GM21515 (cell line): Measurements from ENCODE around the gene RNF144B.
"Not testable (repeated sequence)": the region's sequence is repeated elsewhere in the genome, so short reads cannot be mapped to it uniquely, and the experiment has no call there.

ENCODE experiments used
- ATAC-seq: cut with Tn5 transposase; IDR thresholded peaks from one replicate; pipeline ENCODE4 v1.9.1; 2021; ENCODE audit not compliant: unreplicated experiment

Gene RNF144B

DNA sequence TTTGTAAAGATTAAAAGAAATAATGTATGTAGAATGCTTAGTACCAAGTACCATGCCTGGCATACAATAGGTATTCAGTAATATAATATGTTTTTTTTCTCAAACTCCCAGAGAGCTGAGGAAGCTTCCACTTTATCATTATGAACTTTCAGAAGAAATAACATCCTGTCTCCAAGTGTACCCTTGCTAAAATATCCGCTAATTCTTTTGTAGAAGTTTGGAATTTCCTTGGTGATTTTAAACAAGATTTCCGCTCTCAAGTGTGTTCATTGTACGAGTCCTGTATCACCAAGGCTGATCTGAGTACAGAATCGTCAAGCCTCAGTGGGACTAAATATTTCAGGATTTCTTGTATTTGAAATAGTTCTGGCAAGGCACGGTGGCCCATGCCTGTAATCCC, 16.1 kb upstream of the RNF144B start:
- ATAC-seq, result no peak

DNA sequence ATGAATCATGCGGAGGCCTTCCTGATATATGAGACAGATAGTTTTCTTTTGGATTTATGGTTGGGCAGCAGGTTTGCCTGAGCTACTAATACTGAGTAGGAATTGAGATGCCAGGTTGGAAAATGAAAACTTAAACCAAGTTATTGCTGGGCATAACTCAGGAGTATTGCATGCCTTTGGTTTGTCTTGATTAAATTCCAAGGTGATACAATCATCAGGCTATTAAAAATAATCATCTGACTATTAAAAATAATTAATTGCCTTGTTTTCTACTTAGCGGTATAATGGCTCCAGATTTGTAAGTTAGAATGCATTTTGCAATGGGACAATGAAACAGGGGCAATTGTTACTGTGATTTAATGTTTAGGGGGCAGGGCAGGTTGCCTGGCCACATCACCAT, 15.5 kb upstream of the RNF144B start:
- ATAC-seq, result no peak

DNA sequence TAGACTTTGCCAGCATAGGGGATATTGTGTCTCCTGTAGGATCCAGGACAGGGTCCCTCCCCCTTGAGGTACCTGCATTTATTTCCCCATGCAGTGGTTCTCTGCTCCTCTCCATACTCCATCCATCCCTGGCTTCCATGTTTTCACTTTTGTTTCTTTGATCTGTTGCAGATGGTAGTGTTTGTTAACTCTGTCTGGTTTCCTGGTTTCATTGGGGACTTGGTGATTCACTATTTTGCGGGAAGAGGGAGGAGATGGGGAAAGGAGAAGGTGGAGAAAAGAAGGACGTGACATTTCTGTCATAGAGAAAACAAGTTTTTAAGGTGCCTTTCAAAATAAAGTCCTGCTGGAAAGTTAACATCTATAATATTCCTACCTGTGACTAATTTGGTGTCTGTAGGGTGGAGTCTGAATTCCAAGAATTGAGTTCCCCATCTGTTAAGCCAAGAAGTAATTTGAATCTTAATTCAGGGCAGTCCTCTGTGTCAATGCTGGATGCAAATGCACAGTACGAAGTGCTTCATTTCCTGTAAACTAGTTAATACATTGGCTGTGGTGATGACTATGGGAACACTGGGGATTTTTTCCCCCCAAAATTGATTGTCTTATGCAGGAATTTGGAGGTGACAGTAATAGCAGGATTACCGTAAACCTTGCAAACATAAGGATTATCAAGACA, 6.9 kb upstream of the RNF144B start:
- ATAC-seq, result no peak

DNA sequence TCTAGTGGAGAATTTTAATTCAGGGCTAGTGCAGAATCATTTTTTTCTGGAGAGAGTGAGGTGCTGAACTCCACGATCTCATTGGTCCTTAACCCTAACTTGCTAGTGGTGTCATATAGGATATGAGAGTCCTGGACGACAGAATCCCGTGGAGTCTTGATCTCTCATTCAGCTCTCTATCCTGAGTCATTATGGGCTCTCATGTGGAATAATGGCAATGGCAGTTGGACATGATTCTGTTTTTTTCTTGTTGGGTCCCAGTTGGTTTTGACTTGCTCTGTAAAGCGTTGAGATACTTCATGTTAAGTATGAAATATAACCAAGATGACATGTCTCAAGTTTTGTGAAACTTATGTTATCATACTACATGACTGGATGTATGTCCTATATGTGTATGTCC, 6.3 kb upstream of the RNF144B start:
- no peak for ATAC-seq

DNA sequence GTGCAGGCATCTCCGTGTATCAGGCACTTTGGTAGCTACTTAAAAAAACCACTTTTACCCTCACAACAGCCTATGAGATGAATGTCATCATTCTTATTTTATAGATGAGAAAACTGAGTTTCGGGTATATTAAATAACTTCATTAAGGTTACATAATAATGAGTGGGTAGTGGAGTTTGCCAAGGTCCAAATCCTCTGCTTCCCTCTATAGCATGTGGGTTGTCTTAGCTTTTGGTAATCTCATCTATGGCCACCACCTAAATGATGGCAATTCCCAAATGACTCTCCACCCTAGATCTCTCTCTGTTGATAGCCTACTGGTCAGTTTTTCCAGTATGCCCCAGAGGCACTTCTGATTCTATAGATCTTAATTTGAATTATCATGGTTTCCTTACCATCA, 3.7 kb upstream of the RNF144B start:
- no peak for ATAC-seq

DNA sequence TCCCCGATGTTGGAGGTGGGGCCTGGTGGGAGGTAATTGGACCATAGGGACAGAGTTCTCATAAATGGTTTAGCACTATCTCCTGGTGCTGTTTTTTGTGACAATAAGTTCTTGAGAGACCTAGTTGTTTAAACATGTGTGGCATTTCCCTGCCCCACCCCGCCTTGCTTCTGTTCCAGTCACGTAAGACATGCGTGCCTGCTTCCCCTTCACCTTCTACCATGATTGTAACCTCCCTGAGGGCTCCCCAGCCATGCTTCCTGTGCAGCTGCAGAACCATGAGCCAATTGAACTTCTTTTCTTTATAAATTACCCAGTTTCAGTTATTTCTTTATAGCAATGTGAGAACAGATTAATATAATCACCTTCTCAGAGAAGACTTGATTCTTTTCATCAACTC, 2.5 kb upstream of the RNF144B start:
- no peak for ATAC-seq

DNA sequence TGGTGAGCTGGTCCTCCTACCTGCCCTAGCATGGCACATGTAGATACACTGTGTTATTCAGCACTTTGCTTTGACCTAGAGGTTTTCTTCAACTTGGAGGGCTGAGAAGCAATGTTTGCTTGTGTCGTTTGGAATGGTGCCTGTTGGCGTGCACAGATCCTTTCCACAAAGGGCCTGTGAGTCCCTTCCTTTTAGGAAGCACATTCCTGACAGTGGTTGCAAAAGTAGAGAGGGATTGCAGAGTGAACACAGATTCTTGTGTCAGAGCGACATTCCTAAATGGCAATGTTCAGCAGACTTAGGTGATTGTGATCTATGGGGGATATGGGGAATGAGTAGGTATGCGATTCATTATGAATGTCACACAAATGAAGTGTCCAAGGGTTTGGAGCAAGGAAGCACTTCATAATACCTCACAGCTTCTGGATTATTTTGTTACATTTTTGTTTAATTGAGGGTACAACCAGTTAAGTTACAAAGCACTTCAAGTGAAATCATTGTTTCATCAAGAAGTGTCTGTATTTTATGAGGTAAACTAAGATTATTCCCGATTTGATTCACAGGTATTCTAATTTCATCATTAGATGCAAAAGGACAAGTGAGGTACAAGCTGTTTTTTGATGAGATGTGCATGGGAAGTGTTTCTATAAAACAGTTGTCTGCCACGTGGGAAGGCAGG, 713 bp upstream of the RNF144B start:
- no peak for ATAC-seq

DNA sequence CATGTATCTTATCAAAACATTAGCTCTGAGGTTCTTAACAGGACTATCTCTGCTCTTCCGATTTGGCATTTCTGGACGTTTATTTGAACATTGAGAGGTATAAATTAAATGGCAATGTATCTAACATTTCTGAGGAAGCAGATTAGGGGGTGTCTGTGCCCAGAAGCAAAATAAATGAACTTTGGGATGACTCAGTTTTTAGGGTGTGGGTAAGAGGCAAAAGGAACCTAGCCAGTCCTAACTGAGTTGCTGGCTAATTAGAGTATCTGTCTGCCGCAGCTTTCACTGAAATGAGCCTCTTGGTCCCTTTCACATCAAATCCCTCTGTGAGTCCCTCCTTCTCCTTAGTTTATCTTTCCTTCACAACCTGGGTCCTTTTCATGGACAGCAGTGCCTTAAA, 1.1 kb downstream of the RNF144B start:
- ATAC-seq, result no peak

DNA sequence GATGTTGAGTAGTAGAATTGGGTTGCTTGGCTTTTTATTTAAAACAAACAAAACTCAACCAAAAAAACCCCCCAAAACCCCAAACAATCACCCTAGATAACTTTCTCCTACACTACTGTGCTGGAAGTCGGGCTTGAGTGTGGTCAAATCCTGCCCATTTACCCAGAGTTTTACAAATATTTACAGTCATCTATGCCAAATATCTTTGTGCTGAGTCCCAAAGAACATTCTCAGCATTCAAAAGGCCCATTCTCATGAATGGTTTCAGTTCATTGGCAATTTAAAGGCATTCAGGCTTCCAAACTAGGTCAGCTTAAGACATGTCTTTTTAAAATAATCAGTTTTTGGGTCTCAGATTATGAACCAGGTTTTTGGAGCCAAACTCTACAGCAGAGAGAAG, 1.8 kb downstream of the RNF144B start:
- ATAC-seq, result no peak

DNA sequence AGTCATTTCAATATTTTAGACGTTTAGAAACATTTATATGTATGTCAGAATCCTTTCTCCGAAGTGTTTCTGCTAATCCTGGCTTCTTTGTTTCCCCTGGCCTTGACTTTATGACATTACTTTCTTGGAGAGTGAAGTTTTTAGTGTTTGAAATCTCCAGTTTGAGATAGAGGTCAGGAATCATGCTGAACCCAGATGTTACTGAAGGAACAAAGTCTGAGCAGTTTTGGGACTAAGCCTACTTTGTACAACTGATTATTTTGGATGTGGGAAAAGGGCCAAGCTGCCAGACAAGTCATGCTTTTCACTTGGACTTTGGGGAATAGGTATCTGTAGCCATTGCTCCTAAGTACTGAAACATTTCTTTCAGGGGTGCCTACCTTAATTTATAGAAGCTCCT, 2.3 kb downstream of the RNF144B start:
- no peak for ATAC-seq

DNA sequence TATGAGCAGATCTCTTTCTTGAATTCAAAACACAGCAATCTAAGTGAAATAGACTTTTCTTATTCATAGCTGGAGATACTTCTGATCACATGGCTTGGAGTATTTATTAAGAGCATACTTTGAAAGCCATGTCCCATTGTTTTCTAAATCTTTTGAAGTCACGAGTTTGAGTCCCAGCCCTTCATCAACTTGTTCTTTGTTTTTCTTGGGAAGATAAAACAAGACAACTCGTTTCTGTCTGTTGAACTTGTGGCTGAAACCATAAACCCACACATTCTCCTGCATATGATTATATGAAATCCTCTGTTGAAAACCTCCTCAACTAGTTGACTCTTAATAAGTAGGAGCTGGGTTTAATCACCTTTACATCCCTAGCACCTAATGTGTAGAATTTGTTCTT, 3.3 kb downstream of the RNF144B start:
- no peak for ATAC-seq

DNA sequence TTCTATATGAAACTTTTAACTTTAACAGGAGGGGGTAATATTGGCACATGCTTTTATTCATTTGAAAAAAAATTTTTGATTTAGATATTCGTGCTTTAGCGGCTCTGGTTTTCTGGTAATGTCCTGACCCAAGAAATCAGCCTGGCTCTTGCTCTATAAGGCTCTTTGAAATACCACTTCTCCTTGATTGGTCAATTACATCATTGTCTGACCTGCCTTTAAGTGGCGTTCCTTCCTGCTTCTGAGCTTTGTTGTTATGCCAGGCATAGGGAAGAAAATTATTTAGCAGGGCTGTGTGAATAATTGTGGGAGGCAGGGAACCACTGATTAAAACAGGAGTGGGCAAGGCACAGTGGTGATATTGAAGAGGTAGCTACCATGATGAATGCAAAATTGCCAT, 3.9 kb downstream of the RNF144B start:
- no peak for ATAC-seq

DNA sequence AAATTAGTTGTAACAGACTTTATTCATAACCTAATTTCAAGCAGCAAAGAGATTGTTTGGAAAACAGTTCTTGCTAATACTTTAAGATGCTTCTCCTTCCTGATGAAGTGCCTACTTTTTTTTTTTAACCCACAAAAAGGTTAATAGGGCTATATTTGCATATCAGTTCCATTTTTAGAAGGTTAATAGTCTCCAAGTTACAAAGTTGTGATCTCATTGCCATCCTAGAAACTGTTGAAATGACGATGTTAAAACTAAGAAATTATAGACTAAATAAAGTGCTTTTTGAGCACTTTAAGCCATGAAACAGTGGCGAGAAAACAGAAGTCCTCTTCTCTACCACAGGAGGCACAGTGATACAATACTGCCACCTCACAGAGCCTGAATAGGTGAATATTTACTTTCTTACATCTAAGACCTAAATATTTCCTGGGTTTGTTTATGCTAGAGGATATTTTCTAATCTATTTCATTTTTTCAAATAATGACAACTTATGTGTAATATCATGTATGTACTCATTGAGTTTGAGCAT, 5.3 kb downstream of the RNF144B start:
- no peak for ATAC-seq

DNA sequence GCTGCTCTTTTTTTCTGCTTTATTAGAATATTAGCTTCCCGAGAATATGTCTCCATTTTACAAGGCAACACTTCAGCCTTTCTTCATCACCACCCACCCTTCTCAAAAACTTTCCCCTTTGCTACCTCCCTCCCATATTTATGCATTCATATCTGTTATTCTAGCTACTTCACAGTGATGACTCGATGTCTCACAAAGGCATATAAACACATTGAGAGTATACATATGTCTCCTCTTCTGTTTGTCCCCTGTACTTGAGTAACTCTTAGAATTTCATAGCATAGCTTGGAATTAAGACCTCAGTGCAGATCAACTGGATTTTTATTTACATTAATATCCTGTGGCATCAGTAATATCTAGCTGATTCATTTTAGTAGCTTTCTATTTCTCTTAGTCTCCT, 6.5 kb downstream of the RNF144B start:
- no peak for ATAC-seq

DNA sequence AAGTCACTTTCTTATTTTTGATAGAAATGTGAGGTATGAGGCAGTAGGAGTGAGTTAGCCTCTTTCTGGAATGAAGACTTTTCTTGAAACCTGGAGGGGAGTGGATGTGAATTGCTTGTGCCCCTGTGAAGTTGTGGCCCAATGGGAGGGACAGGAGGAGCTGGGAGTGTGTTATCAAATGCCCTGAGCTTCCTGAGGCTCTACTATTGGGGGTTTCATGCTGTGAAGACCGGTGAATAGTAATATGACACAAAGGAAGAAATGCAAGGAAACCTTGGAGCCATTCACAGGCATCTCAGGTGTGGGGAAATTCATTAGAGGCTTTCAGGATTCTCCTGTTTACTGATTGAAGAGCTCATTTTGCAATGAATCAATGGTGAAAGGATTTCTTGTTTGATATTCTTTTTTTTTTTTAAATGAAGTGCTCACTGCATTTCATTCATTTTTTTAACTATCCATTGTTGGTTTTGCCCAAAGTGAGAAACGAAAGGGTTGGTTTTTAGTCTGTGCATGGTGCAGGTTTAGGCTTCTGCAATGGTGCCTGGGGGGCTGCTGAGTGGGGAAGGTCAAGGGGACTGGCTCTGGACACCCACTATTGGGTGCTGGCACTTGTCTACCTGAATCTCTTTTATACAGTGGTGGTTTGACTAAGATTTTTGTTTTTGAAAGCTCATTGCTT, 8.2 kb downstream of the RNF144B start:
- no peak for ATAC-seq

DNA sequence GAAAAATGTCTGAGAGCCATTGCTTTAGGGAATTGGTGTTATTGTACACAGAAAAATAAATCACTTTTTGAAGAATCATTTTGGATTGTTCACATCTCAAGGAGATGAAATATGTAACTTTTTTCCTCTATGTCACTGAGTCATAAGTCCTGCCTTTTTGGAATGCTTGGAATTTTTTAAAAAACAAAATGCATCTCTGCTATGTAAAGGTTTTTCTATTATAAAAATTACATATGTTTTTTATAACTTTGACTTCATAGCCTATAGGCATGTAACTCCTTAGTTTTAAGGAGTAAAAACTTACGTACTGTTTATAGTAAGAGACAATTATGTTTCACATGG, 8.7 kb downstream of the RNF144B start:
- no peak for ATAC-seq

DNA sequence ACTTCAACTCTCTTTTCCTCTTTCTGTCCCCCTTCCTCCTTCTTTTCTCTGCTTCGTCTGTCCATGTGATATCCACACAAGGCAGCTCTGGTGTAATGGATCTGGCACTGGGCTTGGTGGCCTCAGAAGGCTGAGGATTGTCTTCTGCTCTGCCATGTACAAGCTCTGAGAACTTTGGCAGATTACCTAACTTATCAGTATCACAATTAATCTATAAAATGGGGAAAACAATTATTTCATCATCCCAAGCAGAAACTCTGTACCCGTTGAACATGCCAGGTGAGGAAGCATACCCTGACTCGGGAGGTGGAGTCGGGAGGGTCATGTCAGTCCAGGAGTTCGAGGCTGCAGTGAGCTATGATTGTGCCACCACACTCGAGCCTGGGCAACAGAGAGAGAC, 10.6 kb downstream of the RNF144B start:
- no peak for ATAC-seq

DNA sequence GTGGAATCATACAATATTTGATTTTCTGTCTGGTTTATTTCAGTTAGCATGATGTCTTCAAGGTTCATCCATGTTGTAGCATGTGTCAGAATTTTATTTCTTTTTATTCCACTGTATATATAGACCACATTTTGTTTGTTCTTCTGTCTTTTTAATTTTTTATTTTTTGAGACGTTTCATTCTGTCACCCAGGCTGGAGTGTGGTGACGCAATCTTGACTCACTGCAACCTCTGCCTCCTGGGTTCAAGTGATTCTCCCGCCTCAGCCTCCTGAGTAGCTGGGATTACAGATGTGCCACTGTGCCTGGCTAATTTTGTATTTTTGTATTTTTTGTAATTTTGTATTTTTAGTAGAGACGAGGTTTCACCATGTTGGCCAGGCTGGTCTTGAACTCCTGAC, 11.1 kb downstream of the RNF144B start:
- not testable (repeated sequence) for ATAC-seq

DNA sequence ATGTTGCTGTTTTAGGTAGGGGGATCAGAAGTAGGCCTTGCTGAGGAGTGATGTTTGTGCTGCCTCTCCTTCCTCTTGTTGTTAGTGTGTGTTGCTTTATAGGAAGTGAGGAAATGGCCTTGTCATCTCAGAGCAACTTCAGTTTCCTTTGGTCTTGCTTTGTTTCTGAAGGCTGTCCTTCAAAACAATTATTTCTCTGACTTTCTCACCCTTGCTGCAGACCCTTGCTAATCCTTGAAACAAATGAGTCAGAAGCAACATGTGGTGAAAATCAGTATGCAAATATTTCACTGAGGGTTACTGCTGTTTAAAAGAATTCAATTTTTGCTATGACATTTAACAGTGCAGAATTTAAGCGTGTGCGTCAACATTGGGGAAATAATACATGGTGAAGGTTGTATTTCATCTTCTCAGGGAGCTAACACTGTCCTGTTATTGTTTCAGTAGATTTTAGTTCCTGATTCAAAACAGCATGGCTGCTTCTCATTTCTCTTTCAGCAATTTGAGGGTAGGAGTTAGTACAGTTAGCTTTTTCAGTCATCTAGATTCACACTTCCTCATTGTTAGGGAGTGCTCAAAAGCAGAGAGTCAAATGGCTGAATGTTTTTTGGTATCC, 13.8 kb downstream of the RNF144B start:
- ATAC-seq, result peak; percentile 90

DNA sequence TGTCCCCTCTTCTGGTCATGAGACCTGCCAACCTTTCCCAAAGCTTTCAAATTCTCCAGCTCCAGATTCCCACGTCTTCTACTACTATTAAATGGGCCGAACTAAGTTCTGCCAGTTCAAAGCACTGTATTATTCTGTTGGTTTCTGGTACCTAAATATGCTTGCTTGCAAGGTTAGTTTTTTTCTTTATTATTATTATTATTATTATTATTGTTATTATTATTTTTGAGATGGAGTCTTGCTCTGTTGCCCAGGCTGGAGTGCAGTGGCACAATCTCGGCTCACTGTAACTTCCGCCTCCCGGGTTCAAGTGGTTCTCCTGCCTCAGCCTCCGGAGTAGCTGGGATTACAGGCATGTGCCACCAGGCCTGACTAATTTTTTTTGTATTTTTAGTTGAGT, 17.8 kb downstream of the RNF144B start:
- not testable (repeated sequence) for ATAC-seq

DNA sequence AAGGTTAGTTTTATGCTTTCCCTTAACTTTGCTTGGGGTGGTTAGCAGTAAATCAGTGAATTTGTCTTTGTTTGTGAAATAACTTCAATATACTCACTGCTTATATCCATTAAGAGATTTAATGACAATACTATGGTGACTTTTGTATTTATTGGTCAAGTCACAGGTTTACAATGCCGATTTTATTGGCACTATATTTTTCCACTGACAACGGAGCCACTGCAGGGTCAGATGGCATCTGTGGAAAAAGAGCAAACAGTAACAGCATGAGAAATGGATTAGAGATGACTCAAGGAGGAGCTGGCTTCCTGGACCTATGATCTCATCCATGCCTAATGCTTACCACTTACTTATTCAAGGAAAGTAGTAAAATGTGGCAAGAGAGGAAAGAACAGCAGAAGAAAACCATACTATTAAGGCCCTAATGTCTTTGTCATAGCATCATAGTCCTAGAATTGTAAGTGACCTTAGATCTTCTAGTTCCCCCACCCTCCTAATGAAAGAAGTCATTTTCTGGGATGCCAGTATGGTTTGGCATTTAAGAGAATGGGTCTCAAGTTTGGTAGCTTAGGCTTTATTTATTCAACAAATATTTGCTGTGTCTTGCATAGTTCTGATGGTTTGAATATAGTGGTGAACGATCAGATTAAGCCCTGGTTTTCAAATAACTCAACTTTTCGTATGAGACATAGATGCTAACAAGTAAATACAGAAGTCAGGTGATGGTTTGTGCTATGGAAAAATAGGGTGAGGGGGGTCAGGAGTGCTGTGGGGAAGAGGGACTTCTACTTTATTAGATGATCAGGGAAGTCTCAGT, 18.5 kb downstream of the RNF144B start:
- ATAC-seq, result no peak
